ENCODE results near the gene CNNM4.

The CNNM4 gene

DNA sequence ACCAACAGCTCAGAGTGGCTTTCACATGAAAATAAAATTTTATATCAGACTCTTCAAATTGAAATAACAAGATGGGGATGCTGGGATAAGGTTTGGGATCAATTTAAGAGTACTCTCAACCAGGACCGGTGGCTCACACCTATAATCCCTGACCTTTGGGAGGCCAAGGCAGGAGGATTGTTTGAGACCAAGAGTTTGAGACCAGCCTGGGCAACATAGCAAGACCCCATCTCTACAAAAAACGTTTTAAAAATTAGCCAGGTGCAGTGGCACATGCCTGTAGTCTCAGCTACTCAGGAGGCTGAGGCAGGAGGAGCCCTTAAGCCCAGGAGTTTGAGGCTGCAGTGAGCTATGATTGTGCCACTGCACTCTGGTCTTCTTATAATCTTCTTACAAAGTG lies 23.5 kb upstream of the CNNM4 start:
- no peak overlapping the region for H3K4me3 ChIP-seq (ENCODE audit: low read depth in 1 of 2, low read length in 2 of 2)
- H3K9me3 ChIP-seq (ENCODE audit: control insufficient read depth in 1 of 2, low read length in 2 of 2) = no peaks in the 10 kb centered on the region
- H3K36me3 ChIP-seq (ENCODE audit: control insufficient read depth in 1 of 2, insufficient read depth in 2 of 2, low read length in 2 of 2) = peaks cover 21 to 22% of the 10 kb centered on the region in 2 donors
- H3K27me3 ChIP-seq (ENCODE audit: control insufficient read depth in 1 of 2, insufficient read depth in 2 of 2, low read length in 2 of 2) = no peaks in the 10 kb centered on the region
- H3K27ac ChIP-seq (ENCODE audit: low read depth, low read length) = no peak overlapping the region
- H3K9ac ChIP-seq (ENCODE audit: low read depth in 1 of 2, low read length in 2 of 2) = no peak overlapping the region
- peaks cover 10 to 13% of the 10 kb centered on the region in 2 donors for H3K4me1 ChIP-seq (ENCODE audit: control insufficient read depth in 1 of 2, insufficient read depth in 2 of 2, low read length in 2 of 2)

DNA sequence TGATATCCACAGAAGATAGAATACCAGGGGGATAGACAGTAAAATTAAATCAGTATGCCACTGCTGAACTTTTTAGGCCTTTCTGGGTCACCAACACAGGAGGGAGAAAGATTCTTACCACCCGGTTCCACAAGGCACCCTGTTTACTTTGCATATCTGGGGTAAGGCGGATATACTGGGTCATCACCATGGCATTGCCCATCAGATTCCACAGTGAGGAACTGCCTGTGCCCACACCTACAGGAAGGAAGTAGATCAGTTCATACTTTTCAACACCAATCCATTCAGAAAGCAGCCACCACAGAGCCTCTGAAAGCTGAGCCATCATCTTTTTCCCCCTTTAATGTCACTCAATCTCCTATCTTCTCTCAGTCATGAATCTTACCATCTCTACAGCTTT lies 22.9 kb upstream of the CNNM4 start:
- H3K27ac ChIP-seq (ENCODE audit: low read depth, low read length) = no peak overlapping the region
- H3K36me3 ChIP-seq (ENCODE audit: control insufficient read depth in 1 of 2, insufficient read depth in 2 of 2, low read length in 2 of 2) = peaks cover 20 to 22% of the 10 kb centered on the region in 2 donors
- peaks cover 10 to 13% of the 10 kb centered on the region in 2 donors for H3K4me1 ChIP-seq (ENCODE audit: control insufficient read depth in 1 of 2, insufficient read depth in 2 of 2, low read length in 2 of 2)
- no peak overlapping the region for H3K4me3 ChIP-seq (ENCODE audit: low read depth in 1 of 2, low read length in 2 of 2)
- H3K9me3 ChIP-seq (ENCODE audit: control insufficient read depth in 1 of 2, low read length in 2 of 2) = no peaks in the 10 kb centered on the region
- no peaks in the 10 kb centered on the region for H3K27me3 ChIP-seq (ENCODE audit: control insufficient read depth in 1 of 2, insufficient read depth in 2 of 2, low read length in 2 of 2)
- no peak overlapping the region for H3K9ac ChIP-seq (ENCODE audit: low read depth in 1 of 2, low read length in 2 of 2)

DNA sequence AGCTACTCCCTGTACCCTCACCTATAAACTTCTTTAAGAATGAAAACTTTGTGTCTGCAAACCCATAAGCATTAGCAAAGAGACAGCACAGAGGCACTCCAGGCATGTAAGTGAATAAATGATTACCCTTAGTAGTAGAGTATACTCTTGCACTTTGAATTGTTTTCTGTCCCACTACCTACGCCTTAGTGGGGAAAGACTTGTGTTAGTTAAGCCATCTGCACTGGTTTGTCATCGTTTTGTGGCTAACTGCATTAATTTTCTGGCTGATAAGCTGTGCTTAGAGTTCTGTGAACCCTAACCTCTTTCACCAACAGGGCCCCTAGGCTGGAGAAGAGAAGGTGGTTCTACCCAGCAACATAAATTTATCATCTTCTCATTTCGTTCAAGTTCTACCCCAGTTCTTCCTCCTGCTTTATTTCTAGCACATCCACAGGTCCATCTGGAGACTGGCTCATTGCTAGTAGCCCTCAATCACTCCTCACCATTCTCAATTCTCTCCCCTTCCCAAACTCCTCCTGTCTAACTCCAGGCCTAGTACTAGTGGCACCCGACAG lies 21.5 kb upstream of the CNNM4 start:
- peak overlapping the region; percentile 78 to 85 for H3K4me3 ChIP-seq (ENCODE audit: low read depth in 1 of 2, low read length in 2 of 2)
- peaks cover 6 to 9% of the 10 kb centered on the region in 2 donors for H3K36me3 ChIP-seq (ENCODE audit: control insufficient read depth in 1 of 2, insufficient read depth in 2 of 2, low read length in 2 of 2)
- peaks cover 8 to 13% of the 10 kb centered on the region in 2 donors for H3K4me1 ChIP-seq (ENCODE audit: control insufficient read depth in 1 of 2, insufficient read depth in 2 of 2, low read length in 2 of 2)
- no peaks in the 10 kb centered on the region for H3K9me3 ChIP-seq (ENCODE audit: control insufficient read depth in 1 of 2, low read length in 2 of 2)
- H3K27ac ChIP-seq (ENCODE audit: low read depth, low read length) = peak overlapping the region; percentile 33
- no peaks in the 10 kb centered on the region for H3K27me3 ChIP-seq (ENCODE audit: control insufficient read depth in 1 of 2, insufficient read depth in 2 of 2, low read length in 2 of 2)
- H3K9ac ChIP-seq (ENCODE audit: low read depth in 1 of 2, low read length in 2 of 2) = peak overlapping the region; percentile 68 to 84

DNA sequence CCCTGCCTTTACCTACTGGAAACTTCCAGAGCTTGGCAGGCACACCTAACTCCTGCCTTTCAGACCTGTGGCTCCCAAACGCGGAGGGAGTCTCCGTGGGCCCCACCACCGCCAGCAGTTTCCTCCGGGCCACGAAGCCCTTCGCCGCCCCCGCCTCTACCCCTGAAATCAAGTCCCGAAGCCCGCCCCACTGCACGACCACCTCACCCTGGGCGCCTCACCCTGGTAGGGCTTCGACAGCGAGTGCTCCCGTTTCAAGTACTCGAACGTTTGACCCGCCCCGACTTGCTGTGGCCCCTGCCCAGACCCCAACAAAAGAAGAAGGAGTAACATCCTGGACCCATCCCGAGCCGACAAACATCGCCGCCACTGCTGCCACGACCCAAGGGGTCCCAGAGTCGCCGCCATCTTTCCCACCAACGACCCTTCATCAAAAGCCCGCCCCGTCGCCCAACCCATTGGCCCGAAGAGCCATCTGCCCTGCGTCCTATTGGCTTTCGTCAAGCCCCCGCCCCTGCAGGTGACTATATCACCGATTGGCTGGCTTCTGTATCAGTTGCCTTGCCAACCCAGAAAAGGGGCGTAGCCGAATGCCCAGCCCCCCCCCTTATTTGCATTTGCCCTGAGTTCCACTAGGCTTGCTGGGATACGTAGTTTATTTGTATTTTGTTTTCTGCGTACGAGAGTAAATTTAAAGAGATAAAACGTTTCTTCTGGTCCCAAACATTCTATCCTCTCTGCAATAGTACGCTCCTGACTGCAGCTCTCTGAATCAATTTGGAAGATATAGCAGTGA lies 20.9 kb upstream of the CNNM4 start, which contains the start of gene LMAN2L:
LMAN2L (minus strand) TSS at position 432 of the 796 bp plus-strand sequence; CDS start at position 408, 24 bp downstream.
- Histone ChIP-seq H3K4me3 (ENCODE audit: low read depth in 1 of 2, low read length in 2 of 2) (peak within 1 kb of the TSS; percentile 78 to 85), H3K27me3 (ENCODE audit: control insufficient read depth in 1 of 2, insufficient read depth in 2 of 2, low read length in 2 of 2) (no peaks in the 10 kb centered on the region), H3K9me3 (ENCODE audit: control insufficient read depth in 1 of 2, low read length in 2 of 2) (no peaks in the 10 kb centered on the region), H3K36me3 (ENCODE audit: control insufficient read depth in 1 of 2, insufficient read depth in 2 of 2, low read length in 2 of 2) (peaks cover 4 to 5% of the 10 kb centered on the region in 2 donors), H3K4me1 (ENCODE audit: control insufficient read depth in 1 of 2, insufficient read depth in 2 of 2, low read length in 2 of 2) (peaks cover 6 to 13% of the 10 kb centered on the region in 2 donors), H3K27ac (ENCODE audit: low read depth, low read length) (peak within 1 kb of the TSS; percentile 33), H3K9ac (ENCODE audit: low read depth in 1 of 2, low read length in 2 of 2) (peak within 1 kb of the TSS; percentile 68 to 84)

DNA sequence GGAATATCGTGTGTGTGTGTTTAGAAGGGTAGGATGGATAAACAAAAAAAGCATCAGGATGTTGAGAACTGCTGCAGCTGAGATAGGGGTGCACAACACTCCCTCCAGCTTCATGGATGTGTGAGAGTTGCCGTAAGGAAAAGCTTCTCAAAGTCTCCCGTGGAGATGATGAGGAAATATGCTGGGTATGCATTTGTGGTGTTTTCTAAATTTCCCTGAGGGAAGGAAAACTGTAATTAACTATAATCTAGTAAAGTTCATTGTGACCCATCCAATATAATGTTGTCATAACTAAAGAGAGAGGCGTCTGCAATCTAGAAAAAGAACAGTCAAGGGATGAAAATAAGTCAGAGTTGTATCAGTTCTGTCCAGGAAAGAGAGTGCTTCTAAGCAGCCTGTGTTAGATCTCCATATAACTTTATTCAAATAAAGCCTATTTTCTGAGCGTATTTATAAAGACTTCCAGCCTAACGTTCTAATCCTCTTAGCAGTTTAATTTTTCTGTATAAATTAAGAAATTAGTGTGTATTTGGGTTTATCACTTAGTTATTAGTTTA lies 13.6 kb upstream of the CNNM4 start:
- Histone ChIP-seq H3K9ac (ENCODE audit: low read depth in 1 of 2, low read length in 2 of 2) (no peak overlapping the region), H3K9me3 (ENCODE audit: control insufficient read depth in 1 of 2, low read length in 2 of 2) (no peaks in the 10 kb centered on the region), H3K27me3 (ENCODE audit: control insufficient read depth in 1 of 2, insufficient read depth in 2 of 2, low read length in 2 of 2) (no peaks in the 10 kb centered on the region), H3K4me1 (ENCODE audit: control insufficient read depth in 1 of 2, insufficient read depth in 2 of 2, low read length in 2 of 2) (no peaks in the 10 kb centered on the region), H3K36me3 (ENCODE audit: control insufficient read depth in 1 of 2, insufficient read depth in 2 of 2, low read length in 2 of 2) (no peaks in the 10 kb centered on the region), H3K4me3 (ENCODE audit: low read depth in 1 of 2, low read length in 2 of 2) (no peak overlapping the region), H3K27ac (ENCODE audit: low read depth, low read length) (no peak overlapping the region)

DNA sequence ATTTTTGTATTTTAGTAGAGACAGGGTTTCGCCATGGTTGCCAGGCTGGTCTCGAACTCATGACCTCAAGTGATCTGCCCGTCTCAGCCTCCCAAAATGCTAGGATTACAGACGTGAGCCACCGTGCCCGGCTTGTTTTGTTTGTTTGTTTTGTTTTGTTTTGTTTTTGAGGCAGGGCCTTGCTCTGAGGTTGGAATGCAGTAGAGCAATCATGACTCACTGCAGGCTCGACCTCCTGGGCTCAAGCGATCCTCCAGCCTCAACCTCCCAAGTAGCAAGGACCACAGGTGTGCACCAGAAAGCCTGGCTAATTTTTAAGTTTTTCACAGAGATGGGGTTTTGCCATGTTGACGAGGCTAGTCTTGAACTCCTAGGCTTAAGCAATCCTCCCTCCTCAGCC lies 8.9 kb upstream of the CNNM4 start:
- no peak overlapping the region for H3K27ac ChIP-seq (ENCODE audit: low read depth, low read length)
- H3K9ac ChIP-seq (ENCODE audit: low read depth in 1 of 2, low read length in 2 of 2) = no peak overlapping the region
- H3K9me3 ChIP-seq (ENCODE audit: control insufficient read depth in 1 of 2, low read length in 2 of 2) = no peaks in the 10 kb centered on the region
- peaks cover 0 to 8% of the 10 kb centered on the region in 2 donors for H3K4me1 ChIP-seq (ENCODE audit: control insufficient read depth in 1 of 2, insufficient read depth in 2 of 2, low read length in 2 of 2)
- H3K27me3 ChIP-seq (ENCODE audit: control insufficient read depth in 1 of 2, insufficient read depth in 2 of 2, low read length in 2 of 2) = no peaks in the 10 kb centered on the region
- no peak overlapping the region for H3K4me3 ChIP-seq (ENCODE audit: low read depth in 1 of 2, low read length in 2 of 2)
- no peaks in the 10 kb centered on the region for H3K36me3 ChIP-seq (ENCODE audit: control insufficient read depth in 1 of 2, insufficient read depth in 2 of 2, low read length in 2 of 2)

DNA sequence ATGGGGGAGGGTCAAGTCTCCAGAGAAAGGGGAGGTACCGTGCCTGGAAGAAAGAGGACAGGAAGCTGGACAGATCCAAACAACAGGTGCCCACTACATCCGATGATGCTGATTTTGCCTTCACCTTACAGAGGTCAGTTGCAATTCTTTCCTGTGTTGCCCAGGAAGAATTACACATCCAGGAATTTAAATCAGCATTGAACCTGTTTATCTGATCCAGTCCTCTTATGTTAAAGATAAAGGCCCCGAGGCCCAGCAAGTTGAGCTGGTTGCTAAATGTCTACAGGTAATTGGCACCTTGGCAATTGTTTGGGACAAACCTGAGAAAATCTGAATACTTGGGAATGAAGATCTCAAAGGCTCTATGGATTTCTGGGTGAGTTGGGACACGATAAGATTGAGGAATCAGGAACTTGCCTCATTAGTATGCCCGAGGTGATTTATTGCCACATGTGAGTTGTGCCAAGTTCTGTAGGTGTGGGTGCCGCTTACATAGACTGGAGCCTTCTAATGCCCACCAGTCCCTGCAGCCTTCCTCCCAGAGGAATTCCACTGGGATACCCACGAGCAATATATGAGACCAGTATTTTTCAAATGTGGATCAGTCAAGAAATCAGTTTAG lies 6.9 kb upstream of the CNNM4 start:
- Histone ChIP-seq H3K9ac (ENCODE audit: low read depth in 1 of 2, low read length in 2 of 2) (no peak overlapping the region), H3K27ac (ENCODE audit: low read depth, low read length) (no peak overlapping the region), H3K4me3 (ENCODE audit: low read depth in 1 of 2, low read length in 2 of 2) (no peak overlapping the region), H3K36me3 (ENCODE audit: control insufficient read depth in 1 of 2, insufficient read depth in 2 of 2, low read length in 2 of 2) (no peaks in the 10 kb centered on the region), H3K4me1 (ENCODE audit: control insufficient read depth in 1 of 2, insufficient read depth in 2 of 2, low read length in 2 of 2) (peaks cover 4 to 12% of the 10 kb centered on the region in 2 donors), H3K27me3 (ENCODE audit: control insufficient read depth in 1 of 2, insufficient read depth in 2 of 2, low read length in 2 of 2) (no peaks in the 10 kb centered on the region), H3K9me3 (ENCODE audit: control insufficient read depth in 1 of 2, low read length in 2 of 2) (no peaks in the 10 kb centered on the region)

DNA sequence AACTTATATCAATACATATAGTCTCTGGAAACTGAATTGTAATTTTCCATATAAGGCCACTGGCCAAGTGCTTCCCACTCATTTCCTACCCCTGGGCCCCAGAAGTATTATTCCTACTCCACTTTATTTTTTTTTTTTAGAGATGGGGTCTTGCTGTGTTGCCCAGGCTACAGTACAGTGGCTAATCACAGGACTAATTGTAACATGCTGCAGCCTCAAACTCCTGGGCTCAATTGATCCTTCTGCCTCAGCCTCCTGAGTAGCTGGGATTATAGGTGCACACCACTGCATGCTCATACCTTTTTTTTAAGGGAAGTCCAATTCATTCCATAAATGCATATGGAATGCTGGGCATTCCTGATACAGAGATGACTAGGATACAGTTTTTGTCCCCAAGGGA lies 6.4 kb upstream of the CNNM4 start:
- Histone ChIP-seq H3K27ac (ENCODE audit: low read depth, low read length) (no peak overlapping the region), H3K4me3 (ENCODE audit: low read depth in 1 of 2, low read length in 2 of 2) (no peak overlapping the region), H3K36me3 (ENCODE audit: control insufficient read depth in 1 of 2, insufficient read depth in 2 of 2, low read length in 2 of 2) (no peaks in the 10 kb centered on the region), H3K4me1 (ENCODE audit: control insufficient read depth in 1 of 2, insufficient read depth in 2 of 2, low read length in 2 of 2) (peaks cover 5 to 17% of the 10 kb centered on the region in 2 donors), H3K9ac (ENCODE audit: low read depth in 1 of 2, low read length in 2 of 2) (no peak overlapping the region), H3K27me3 (ENCODE audit: control insufficient read depth in 1 of 2, insufficient read depth in 2 of 2, low read length in 2 of 2) (no peaks in the 10 kb centered on the region), H3K9me3 (ENCODE audit: control insufficient read depth in 1 of 2, low read length in 2 of 2) (no peaks in the 10 kb centered on the region)

DNA sequence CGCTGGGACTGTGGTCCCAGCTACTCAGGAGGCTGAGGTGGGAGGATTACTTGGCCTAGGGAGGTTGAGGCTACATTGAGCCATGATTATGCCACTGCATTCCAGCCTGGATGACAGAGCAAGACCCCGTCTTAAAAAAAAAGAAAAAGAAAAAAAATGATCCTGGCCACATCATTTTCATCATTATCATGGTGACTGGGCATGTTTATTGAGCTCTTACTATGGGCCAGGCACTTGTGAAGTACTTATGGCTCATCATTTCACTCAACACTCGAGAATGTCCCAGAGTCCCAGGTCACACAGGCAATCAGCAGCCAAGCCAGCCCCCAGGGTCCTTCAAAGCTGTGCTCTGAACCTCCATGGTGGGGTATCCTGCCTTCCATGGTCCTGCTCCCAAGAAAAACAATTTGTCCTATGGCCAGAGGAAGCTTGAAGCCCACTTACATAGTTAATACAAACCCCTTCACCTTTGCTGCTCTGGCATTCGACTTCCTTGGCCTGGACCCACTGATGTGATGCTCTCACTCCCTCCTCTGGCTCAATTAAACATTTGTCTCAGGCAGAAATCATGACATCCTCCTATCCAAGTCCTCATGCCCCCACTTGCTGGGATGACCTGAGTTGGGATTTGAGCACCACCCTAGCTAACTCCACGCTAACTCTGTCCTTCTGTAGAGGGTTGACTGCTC lies 3.8 kb upstream of the CNNM4 start:
- no peaks in the 10 kb centered on the region for H3K36me3 ChIP-seq (ENCODE audit: control insufficient read depth in 1 of 2, insufficient read depth in 2 of 2, low read length in 2 of 2)
- no peaks in the 10 kb centered on the region for H3K9me3 ChIP-seq (ENCODE audit: control insufficient read depth in 1 of 2, low read length in 2 of 2)
- H3K4me3 ChIP-seq (ENCODE audit: low read depth in 1 of 2, low read length in 2 of 2) = no peak overlapping the region
- H3K9ac ChIP-seq (ENCODE audit: low read depth in 1 of 2, low read length in 2 of 2) = no peak overlapping the region
- no peaks in the 10 kb centered on the region for H3K27me3 ChIP-seq (ENCODE audit: control insufficient read depth in 1 of 2, insufficient read depth in 2 of 2, low read length in 2 of 2)
- H3K27ac ChIP-seq (ENCODE audit: low read depth, low read length) = no peak overlapping the region
- peaks cover 22 to 33% of the 10 kb centered on the region in 2 donors for H3K4me1 ChIP-seq (ENCODE audit: control insufficient read depth in 1 of 2, insufficient read depth in 2 of 2, low read length in 2 of 2)
